ENCODE results near the gene EIF3L. TPM values are rescaled to one million over a fixed set of nuclear protein-coding genes. Genes with fewer than 3 reads are reported as not detected.

Gene EIF3L
- total RNA-seq, 1 donor from 2014 or later: 732 TPM

DNA sequence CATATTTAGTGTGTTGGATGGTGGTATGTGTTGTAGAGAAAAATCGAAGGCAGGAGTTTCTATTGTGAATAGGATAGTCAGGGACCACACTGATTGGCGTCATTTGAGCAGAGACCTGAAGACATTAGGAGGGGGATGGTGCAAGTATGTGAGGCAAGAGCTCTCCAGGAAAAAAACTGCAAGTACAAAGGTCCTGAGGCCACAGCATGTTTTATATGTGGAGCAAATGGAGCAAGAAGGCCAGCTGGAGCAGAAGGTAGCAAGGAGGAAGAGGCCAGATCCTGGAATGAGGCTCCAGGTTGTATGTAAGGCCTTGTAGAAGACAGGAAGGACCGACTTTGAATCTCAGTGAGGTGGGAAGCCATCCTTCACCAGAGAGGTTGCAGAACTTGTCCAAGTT is 42.7 kb downstream of the EIF3L start:
- peak overlapping the region; percentile 25 for H3K27ac Mint-ChIP-seq (ENCODE audit: unreplicated experiment)
- TF ChIP-seq, protein P1, sequence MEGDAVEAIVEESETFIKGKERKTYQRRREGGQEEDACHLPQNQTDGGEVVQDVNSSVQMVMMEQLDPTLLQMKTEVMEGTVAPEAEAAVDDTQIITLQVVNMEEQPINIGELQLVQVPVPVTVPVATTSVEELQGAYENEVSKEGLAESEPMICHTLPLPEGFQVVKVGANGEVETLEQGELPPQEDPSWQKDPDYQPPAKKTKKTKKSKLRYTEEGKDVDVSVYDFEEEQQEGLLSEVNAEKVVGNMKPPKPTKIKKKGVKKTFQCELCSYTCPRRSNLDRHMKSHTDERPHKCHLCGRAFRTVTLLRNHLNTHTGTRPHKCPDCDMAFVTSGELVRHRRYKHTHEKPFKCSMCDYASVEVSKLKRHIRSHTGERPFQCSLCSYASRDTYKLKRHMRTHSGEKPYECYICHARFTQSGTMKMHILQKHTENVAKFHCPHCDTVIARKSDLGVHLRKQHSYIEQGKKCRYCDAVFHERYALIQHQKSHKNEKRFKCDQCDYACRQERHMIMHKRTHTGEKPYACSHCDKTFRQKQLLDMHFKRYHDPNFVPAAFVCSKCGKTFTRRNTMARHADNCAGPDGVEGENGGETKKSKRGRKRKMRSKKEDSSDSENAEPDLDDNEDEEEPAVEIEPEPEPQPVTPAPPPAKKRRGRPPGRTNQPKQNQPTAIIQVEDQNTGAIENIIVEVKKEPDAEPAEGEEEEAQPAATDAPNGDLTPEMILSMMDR (IDR thresholded peaks at IDR 0.05; ENCODE audit: unreplicated experiment): no peak
- peaks cover 54% of the 10 kb centered on the region for H3K4me1 Mint-ChIP-seq (ENCODE audit: unreplicated experiment)
- peaks cover 3% of the 10 kb centered on the region for H3K27me3 Mint-ChIP-seq (ENCODE audit: unreplicated experiment)
- DNase-seq (ENCODE audit: low spot score): no peak
- peak overlapping the region; percentile 9 for H3K4me3 Mint-ChIP-seq (ENCODE audit: unreplicated experiment)
- no peaks in the 10 kb centered on the region for H3K9me3 Mint-ChIP-seq (ENCODE audit: unreplicated experiment)
- H3K36me3 Mint-ChIP-seq (ENCODE audit: low read depth, unreplicated experiment): peaks cover 21% of the 10 kb centered on the region

DNA sequence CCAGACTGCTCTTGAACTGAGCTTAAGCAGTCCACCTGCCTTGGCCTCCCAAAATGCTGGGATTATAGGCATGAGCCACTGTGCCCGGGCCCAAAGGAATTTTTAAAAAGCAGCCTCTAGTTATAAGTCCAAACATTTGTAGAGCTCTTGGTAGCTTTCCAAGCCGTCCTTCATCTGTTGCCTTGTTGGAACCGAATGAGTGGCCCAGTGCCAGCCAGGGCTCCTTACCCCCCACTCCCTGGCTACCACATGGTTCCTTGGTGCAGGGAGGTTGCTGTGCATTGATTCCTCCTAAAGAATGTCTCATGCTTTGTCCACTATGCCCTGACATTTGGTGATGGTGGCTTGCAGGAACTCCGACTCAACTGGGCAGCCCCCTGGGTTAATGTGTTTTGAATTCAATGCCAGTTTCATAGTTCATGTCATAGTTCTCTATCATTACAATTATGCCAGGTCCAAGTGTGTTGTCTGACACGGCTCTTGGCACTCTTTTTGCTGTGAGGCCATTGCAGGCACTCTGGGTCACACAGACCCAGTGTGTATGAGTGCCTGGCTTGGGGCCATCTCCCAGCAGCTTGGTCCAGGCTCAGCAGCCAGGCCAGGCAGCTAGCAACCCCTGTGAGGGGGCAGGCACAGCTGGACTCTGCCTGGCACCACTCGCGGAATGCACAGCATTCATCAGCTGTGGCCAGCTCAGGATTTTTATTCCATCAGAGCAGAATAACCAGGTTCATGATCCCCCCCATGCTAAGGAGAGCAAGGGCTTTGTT is 43.5 kb downstream of the EIF3L start:
- Mint-ChIP-seq H3K9me3 (ENCODE audit: unreplicated experiment) (no peaks in the 10 kb centered on the region), H3K36me3 (ENCODE audit: low read depth, unreplicated experiment) (peaks cover 18% of the 10 kb centered on the region), H3K27ac (ENCODE audit: unreplicated experiment) (no peak overlapping the region), H3K27me3 (ENCODE audit: unreplicated experiment) (peaks cover 3% of the 10 kb centered on the region), H3K4me1 (ENCODE audit: unreplicated experiment) (peaks cover 56% of the 10 kb centered on the region), H3K4me3 (ENCODE audit: unreplicated experiment) (no peak overlapping the region)
- TF ChIP-seq, protein P1 (IDR thresholded peaks at IDR 0.05; ENCODE audit: unreplicated experiment): no peak
- DNase-seq (ENCODE audit: low spot score): no peak

DNA sequence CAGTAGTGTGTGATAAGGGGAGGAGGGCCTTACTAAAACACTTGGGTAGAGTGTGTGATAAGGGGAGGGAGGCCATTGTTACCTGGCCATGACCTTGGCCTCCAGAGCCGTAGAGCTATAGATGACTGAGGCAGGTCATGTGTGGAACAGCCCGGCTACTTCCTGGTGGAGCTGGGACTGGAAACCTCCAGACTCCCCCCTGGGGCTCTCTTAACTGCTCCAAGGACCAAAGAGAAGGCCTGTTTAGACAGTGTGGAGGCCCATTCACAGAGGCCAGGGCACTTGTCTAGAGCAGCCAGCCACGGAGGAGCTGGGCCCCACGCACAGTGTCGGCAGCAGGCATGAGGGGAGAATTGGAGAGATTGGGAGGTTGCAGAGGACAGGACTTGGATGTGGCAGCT is 44.4 kb downstream of the EIF3L start:
- DNase-seq (ENCODE audit: low spot score): no peak
- peak overlapping the region; percentile 72 for H3K4me3 Mint-ChIP-seq (ENCODE audit: unreplicated experiment)
- H3K36me3 Mint-ChIP-seq (ENCODE audit: low read depth, unreplicated experiment): peaks cover 10% of the 10 kb centered on the region
- TF ChIP-seq, protein P1 (IDR thresholded peaks at IDR 0.05; ENCODE audit: unreplicated experiment): no peak
- no peaks in the 10 kb centered on the region for H3K9me3 Mint-ChIP-seq (ENCODE audit: unreplicated experiment)
- peaks cover 55% of the 10 kb centered on the region for H3K4me1 Mint-ChIP-seq (ENCODE audit: unreplicated experiment)
- peaks cover 3% of the 10 kb centered on the region for H3K27me3 Mint-ChIP-seq (ENCODE audit: unreplicated experiment)
- peak overlapping the region; percentile 94 for H3K27ac Mint-ChIP-seq (ENCODE audit: unreplicated experiment)

DNA sequence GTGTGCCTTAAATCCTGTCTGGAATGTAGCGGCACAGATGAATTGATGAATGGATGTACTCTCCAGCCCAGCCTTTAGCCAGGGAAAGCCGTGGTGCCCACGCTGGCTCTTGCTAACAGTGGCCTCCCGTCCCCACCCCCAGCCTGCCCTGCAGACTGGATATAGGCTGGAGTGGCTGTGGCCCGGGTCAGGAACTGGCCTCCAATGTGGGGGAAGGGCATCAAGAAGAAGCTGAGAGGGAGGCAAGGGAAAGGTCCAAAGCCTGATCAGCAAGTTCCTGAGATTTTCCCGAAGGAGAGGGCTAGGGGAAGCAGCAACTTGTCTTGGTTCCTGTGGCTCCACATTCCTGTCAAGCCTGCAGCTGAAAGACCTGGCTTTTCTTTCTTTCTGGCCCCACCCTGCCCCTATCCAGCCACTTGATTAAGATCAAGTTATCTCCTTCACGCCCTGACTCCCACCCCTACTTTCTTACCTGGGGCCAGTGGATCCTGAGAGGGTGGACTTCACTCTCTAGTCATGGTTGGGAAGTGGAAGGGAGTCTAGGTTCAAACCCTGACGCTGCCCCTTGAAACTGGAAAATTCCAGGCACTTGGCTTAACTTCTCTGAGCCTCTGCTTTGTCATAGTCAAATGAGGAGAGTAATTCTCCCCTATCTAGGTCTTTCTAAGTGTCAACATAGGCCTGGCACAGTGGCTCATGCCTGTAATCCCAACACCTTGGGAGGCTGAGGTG is 45.9 kb downstream of the EIF3L start:
- Mint-ChIP-seq H3K9me3 (ENCODE audit: unreplicated experiment) (no peaks in the 10 kb centered on the region), H3K36me3 (ENCODE audit: low read depth, unreplicated experiment) (peaks cover 9% of the 10 kb centered on the region), H3K27ac (ENCODE audit: unreplicated experiment) (peak overlapping the region; percentile 98), H3K27me3 (ENCODE audit: unreplicated experiment) (peaks cover 3% of the 10 kb centered on the region), H3K4me3 (ENCODE audit: unreplicated experiment) (no peak overlapping the region), H3K4me1 (ENCODE audit: unreplicated experiment) (peaks cover 63% of the 10 kb centered on the region)
- peak; percentile 48 for DNase-seq (ENCODE audit: low spot score)
- TF ChIP-seq, protein P1 (IDR thresholded peaks at IDR 0.05; ENCODE audit: unreplicated experiment): no peak

DNA sequence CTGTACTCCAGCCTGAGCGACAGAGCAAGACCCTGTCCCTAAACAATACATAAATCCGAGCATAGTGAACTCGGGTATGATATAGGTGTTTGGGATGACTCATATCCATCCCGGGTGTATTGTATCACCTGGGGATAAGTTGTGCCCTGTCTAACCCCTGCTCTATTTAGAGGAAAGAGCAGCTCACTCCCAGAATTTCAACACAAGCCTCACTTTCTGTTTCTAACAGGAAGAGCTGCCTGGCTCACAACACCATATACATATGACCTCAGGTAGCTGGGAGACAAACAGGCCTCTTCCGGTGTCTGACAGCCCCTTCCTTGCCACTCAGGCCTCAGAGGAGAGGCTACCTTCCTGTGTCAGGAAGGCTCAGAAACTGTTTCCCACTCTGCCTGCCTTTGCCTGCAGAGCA is 47.0 kb downstream of the EIF3L start:
- Mint-ChIP-seq H3K36me3 (ENCODE audit: low read depth, unreplicated experiment) (peaks cover 9% of the 10 kb centered on the region), H3K27me3 (ENCODE audit: unreplicated experiment) (peaks cover 3% of the 10 kb centered on the region), H3K4me1 (ENCODE audit: unreplicated experiment) (peaks cover 65% of the 10 kb centered on the region), H3K4me3 (ENCODE audit: unreplicated experiment) (no peak overlapping the region), H3K9me3 (ENCODE audit: unreplicated experiment) (no peaks in the 10 kb centered on the region), H3K27ac (ENCODE audit: unreplicated experiment) (peak overlapping the region; percentile 92)
- TF ChIP-seq, protein P1 (IDR thresholded peaks at IDR 0.05; ENCODE audit: unreplicated experiment): no peak
- peak; percentile 48 for DNase-seq (ENCODE audit: low spot score)
